ENCODE results near the gene MTPN. TPM values are rescaled to one million over a fixed set of nuclear protein-coding genes. Genes with fewer than 3 reads are reported as not detected.
A peak's percentile ranks its signal among the peaks of the same experiment; 100 is the strongest.

MTPN gene, protein sequence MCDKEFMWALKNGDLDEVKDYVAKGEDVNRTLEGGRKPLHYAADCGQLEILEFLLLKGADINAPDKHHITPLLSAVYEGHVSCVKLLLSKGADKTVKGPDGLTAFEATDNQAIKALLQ
- total RNA-seq, result 100 to 1,000 TPM; 117 to 130 TPM
- 100 to 1,000 TPM; 106 to 127 (median 122) TPM for polyA plus RNA-seq (ENCODE audit: insufficient read length in 6 of 6)
- long read RNA-seq, donor 1, transcript MTPN-201 (4 exons, 3,738 nt), result major isoform, 59 of 80 reads
- long read RNA-seq, donor 1, partial matches to known transcripts, result 21 of 80 reads
- long read RNA-seq, donor 1, other reads (novel, unspliced or antisense), result 0 of 80 reads
- long read RNA-seq, donor 2, transcript MTPN-201 (4 exons, 3,738 nt), result major isoform, 51 of 51 reads
- long read RNA-seq, donor 2, partial matches to known transcripts, result 0 of 51 reads
- long read RNA-seq, donor 2, other reads (novel, unspliced or antisense), result 0 of 51 reads
- long read RNA-seq, donor 3, transcript MTPN-201 (4 exons, 3,738 nt), result major isoform, 21 of 21 reads
- long read RNA-seq, donor 3, partial matches to known transcripts, result 0 of 21 reads
- long read RNA-seq, donor 3, other reads (novel, unspliced or antisense), result 0 of 21 reads
- long read RNA-seq, donor 4, transcript MTPN-201 (4 exons, 3,738 nt), result major isoform, 71 of 75 reads
- long read RNA-seq, donor 4, partial matches to known transcripts, result 2 of 75 reads
- long read RNA-seq, donor 4, other reads (novel, unspliced or antisense), result 2 of 75 reads
- long read RNA-seq, donor 5, transcript MTPN-201 (4 exons, 3,738 nt), result major isoform, 35 of 45 reads
- long read RNA-seq, donor 5, partial matches to known transcripts, result 10 of 45 reads
- long read RNA-seq, donor 5, other reads (novel, unspliced or antisense), result 0 of 45 reads
- long read RNA-seq, donor 6, transcript MTPN-201 (4 exons, 3,738 nt), result major isoform, 31 of 31 reads
- long read RNA-seq, donor 6, partial matches to known transcripts, result 0 of 31 reads
- long read RNA-seq, donor 6, other reads (novel, unspliced or antisense), result 0 of 31 reads
- long read RNA-seq, donor 7, transcript MTPN-201 (4 exons, 3,738 nt), result major isoform, 18 of 18 reads
- long read RNA-seq, donor 7, partial matches to known transcripts, result 0 of 18 reads
- long read RNA-seq, donor 7, other reads (novel, unspliced or antisense), result 0 of 18 reads
- long read RNA-seq, donor 8, transcript MTPN-201 (4 exons, 3,738 nt), result major isoform, 43 of 54 reads
- long read RNA-seq, donor 8, partial matches to known transcripts, result 11 of 54 reads
- long read RNA-seq, donor 8, other reads (novel, unspliced or antisense), result 0 of 54 reads
- long read RNA-seq, donor 9, partial matches to known transcripts, result 0 of 1 reads
- long read RNA-seq, donor 9, other reads (novel, unspliced or antisense), result 0 of 1 reads
- long read RNA-seq, donor 10, transcript MTPN-201 (4 exons, 3,738 nt), result major isoform, 41 of 41 reads
- long read RNA-seq, donor 10, partial matches to known transcripts, result 0 of 41 reads
- long read RNA-seq, donor 10, other reads (novel, unspliced or antisense), result 0 of 41 reads
- long read RNA-seq, donor 11, transcript MTPN-201 (4 exons, 3,738 nt), result major isoform, 95 of 95 reads
- long read RNA-seq, donor 11, partial matches to known transcripts, result 0 of 95 reads
- long read RNA-seq, donor 11, other reads (novel, unspliced or antisense), result 0 of 95 reads
- long read RNA-seq, donor 12, transcript MTPN-201 (4 exons, 3,738 nt), result major isoform, 24 of 24 reads
- long read RNA-seq, donor 12, partial matches to known transcripts, result 0 of 24 reads
- long read RNA-seq, donor 12, other reads (novel, unspliced or antisense), result 0 of 24 reads

DNA sequence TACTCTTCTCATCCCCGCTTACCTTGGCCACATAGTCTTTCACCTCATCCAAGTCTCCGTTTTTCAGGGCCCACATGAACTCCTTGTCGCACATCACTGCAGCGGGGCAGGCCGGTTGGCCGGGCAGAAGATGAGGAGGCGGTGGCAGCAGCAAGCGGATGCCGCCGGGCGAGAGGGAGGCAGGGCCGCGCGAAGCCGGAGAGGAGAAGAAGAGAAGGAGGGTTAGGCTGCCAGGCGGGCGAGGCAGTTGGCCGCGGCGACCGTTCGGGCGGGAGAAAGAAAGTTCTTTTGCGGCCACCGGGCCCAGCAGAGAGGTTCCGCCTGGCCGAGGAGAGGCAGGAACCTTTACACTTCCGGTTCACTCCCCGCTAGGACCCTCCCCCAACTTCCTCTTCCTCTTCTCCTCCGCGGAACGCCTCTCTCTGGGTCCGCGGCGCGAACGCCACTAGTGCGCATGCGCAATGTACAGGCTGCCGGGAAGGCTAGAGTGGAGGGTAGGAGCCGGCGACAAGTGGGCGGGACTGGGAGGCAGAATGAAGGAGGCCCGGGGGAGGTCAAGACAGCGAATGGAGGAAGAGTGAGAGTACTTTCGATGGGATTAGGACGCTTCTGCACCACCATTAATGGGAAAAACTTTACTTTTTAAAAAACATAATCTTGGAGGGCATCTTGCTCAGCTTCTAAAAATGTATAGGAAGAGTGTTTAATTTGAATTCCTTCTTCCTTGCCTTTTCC lies at the start of gene MTPN:
Gene MTPN, minus strand, starts transcription at position 353 of the 735 bp plus-strand sequence. Its CDS starts 259 bp downstream, at position 94.
- Histone ChIP-seq H3K4me3 (peak within 1 kb of the TSS; percentile 92 to 97), H3K27ac (peak within 1 kb of the TSS; percentile 86 to 94), H3K27me3 (no peaks in the 10 kb centered on the region), H3K4me1 (peaks cover 12 to 73% of the 10 kb centered on the region in 2 donors), H3K36me3 (no peaks in the 10 kb centered on the region), H3K9me3 (no peaks in the 10 kb centered on the region)
- peak; percentile 98 for ATAC-seq
- TF ChIP-seq, protein P1, sequence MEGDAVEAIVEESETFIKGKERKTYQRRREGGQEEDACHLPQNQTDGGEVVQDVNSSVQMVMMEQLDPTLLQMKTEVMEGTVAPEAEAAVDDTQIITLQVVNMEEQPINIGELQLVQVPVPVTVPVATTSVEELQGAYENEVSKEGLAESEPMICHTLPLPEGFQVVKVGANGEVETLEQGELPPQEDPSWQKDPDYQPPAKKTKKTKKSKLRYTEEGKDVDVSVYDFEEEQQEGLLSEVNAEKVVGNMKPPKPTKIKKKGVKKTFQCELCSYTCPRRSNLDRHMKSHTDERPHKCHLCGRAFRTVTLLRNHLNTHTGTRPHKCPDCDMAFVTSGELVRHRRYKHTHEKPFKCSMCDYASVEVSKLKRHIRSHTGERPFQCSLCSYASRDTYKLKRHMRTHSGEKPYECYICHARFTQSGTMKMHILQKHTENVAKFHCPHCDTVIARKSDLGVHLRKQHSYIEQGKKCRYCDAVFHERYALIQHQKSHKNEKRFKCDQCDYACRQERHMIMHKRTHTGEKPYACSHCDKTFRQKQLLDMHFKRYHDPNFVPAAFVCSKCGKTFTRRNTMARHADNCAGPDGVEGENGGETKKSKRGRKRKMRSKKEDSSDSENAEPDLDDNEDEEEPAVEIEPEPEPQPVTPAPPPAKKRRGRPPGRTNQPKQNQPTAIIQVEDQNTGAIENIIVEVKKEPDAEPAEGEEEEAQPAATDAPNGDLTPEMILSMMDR (IDR thresholded peaks at IDR 0.05), result no peak
- intact Hi-C loops (cut with DNase I), result no loop called here
- peak; percentile 92 to 100 (median 98) for DNase-seq

DNA sequence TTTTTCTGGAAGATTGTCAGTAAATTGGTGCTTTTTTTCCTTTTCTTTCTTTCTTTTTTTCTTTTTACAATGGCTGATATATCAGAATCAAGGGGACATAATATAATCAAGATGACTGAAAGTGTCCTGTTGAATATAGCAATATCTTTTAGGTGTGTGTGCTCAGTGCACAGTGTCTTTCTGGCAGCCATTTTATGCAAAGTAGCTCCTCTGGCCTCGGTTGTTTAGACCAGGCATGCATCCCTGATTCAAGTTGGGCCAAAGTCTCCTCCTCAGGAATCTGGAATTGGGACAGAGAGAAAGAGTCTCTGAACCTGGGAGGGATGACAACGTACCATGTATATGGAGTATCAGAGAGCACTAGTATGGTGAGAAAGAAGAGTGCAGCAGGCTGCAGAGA lies 49.0 kb upstream of the MTPN start:
- Histone ChIP-seq H3K27ac (no peak overlapping the region), H3K4me1 (no peaks in the 10 kb centered on the region), H3K9me3 (no peaks in the 10 kb centered on the region), H3K27me3 (no peaks in the 10 kb centered on the region), H3K4me3 (no peak overlapping the region), H3K36me3 (no peaks in the 10 kb centered on the region)
- TF ChIP-seq, protein P1 (IDR thresholded peaks at IDR 0.05), result no peak
- intact Hi-C loops (cut with DNase I), result no loop called here
- DNase-seq (no peak), ATAC-seq (no peak)

DNA sequence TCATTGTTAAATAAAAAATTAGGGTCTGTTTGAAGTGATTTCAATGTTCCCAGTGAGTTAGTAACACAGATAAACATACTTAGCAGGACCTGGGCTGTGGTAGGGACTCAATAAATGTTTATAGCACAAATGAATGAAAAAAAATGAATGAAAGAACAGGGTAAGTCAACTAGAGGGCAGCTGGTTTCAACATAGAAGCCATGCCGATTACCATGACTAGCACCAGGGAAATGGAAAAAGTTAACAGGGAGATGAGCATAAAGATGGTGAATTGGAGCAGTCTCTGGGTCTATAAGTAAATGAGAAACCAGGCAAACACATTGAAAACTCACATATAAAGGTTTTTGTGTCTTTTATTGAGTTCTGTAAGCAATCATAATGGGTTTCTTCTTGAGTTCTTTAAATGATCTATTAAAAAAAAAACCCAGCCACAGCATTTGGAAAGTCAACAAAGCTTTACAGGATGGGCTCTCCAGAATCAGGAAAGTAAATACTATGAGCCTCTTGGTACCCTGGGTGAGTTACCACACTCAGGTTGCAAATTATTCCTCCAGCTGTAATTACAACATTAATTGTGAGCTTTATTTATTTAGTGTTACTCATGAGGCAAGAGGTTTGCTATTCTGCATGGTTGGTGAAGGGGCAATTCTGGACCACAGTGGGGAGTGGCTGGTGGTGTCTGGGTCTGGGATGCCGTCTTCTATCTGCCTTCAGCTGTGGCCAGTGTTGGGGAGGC lies 46.1 kb upstream of the MTPN start:
- DNase-seq (peak in 1 of 4 donors; percentile 3), ATAC-seq (peak; percentile 95)
- intact Hi-C loops (cut with DNase I), result no loop called here
- H3K36me3 ChIP-seq, result no peaks in the 10 kb centered on the region
- H3K4me3 ChIP-seq, result no peak overlapping the region
- H3K9me3 ChIP-seq, result no peaks in the 10 kb centered on the region
- no peak overlapping the region for H3K27ac ChIP-seq
- no peaks in the 10 kb centered on the region for H3K4me1 ChIP-seq
- H3K27me3 ChIP-seq, result no peaks in the 10 kb centered on the region
- TF ChIP-seq, protein P1 (IDR thresholded peaks at IDR 0.05), result no peak
